ENCODE results near the gene UGT1A5. TPM values are rescaled to one million over a fixed set of nuclear protein-coding genes. Genes with fewer than 3 reads are reported as not detected.

Gene UGT1A5
- total RNA-seq, 1 donor from 2014 or later, result not detected

DNA sequence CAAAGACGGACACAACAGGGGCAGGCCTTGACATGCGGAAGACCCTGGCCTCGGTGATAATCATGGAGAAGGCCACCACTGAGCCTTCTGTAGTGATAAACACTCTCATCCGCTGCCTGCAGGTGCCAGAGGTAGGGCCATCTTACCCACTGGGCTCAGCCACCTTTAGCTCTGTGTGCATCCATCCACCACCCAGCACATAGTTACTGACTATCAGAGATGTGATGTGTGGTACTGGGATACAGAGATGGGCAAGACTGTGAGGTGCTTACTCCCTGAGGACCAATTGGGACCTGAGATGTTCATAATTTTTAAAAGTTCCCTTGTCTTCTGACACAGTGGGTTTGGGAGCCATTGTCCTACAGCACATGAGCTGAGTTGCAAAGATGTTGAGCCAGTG, 67.0 kb downstream of the UGT1A5 start:
- no peak for DNase-seq (ENCODE audit: low spot score)

DNA sequence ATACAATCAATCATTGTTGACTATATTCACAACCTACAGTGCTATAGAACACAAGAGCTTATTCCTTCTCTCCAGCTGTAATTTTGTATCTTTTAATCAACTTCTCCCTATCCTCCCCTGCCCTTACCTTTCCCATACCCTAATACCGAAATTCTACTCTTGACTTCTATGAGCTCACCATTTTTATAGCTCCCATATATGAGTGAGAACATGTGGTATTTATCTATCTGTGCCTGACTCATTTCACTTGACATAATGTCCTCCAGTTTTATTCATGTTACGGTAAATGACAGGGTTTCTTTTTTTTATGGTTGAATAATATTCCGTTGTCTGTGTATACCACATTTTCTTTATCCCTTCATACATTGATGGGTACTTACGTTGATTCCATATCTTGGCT, 68.1 kb downstream of the UGT1A5 start:
- DNase-seq (ENCODE audit: low spot score), result no peak

DNA sequence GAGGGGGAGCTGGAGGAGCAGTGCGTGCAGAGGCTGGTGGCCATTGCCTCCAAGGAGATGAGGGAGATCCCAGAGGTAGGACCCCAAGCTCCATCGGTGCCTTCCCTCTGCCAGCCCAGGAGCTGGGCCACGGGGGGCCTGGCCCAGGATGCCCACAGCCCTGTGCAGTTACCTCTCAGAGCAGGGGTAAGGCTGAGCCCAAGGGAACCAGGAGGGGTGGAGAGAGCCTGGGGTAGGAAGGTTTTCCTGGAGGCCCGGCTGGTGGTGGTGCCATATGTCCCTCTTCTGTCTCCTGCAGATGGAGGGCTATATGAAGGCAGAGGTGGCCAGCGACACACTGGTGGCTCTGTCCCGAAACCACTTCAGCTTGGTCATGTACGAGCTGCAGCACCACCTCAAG, 76.8 kb downstream of the UGT1A5 start:
- no peak for DNase-seq (ENCODE audit: low spot score)

DNA sequence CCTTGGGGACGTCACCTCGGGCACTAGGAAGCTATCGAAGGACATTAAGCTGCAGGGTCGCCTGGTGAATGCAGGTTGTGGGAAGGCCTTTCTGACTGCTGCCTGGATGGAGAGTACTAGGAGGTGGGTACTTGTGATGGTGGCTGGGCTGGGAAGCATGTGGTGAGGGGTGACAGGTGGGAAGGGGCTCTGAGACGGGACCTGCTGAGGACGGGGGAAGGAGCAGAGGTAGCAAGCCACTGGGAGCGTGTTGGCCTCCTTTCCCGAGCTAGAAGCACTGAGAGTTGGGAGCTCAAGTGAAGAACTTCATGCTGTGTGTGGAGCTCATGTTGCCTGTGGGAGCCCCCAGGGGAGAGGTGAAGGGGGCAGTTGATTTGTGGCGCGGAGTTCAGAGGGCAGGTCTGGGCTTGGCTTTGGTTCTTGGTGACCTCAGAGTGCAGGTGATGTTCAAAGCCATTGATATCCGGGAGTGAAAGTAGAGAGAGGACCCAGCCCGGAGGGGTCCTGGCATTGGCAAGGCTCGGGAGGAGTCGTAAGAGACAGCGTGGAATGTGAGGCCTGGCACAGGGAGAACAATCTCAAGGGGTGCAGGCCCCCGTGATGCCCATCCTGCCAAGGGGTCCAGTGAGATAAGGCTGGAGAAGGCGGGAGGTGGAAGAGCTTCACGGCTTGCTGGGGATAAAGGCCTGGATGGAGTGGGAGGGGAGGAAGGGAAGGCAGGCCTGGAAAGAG, 78.6 kb downstream of the UGT1A5 start:
- DNase-seq (ENCODE audit: low spot score), result no peak

DNA sequence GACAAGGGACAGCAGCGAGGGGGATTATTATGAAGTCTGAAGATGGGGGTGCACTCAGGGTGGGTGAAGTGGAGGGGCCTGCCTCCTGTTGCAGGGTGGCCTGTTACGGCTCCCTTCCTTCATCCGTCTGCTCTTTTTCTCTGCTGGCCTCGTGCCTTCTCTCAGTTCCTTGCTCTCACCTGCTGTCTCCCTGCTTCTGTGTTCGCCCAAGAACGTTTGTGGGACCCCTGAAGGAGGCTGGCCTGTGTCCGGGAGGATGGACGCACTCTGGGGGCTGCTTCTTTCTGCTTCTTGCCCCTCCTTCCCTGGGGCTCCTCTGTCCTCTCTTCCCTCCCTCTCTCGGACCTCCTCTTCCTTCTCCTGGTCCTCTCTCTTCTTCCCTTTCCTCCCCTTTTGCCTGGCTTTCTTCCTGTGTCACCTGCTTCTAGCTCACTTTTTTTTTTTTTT, 79.2 kb downstream of the UGT1A5 start:
- DNase-seq (ENCODE audit: low spot score), result no peak

DNA sequence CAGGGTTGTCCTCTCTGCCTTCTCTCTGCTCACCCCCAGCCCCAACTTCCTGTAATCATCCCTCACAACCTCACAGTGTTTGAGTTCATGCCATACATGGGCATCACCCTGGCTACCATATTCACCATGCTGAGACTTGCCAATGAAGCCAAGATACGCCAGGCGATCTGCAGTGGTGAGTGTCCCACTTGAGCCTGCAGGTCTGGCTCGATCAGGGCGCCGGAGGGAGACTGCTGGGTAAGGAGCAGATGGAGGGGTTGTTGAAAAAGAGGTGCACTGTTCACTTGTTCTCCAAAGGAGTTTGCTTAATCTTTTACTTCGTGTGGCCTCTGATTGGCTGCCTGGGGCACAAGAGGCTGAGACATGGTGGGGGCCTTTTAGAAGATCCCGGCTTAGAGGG, 80.0 kb downstream of the UGT1A5 start:
- no peak for DNase-seq (ENCODE audit: low spot score)

DNA sequence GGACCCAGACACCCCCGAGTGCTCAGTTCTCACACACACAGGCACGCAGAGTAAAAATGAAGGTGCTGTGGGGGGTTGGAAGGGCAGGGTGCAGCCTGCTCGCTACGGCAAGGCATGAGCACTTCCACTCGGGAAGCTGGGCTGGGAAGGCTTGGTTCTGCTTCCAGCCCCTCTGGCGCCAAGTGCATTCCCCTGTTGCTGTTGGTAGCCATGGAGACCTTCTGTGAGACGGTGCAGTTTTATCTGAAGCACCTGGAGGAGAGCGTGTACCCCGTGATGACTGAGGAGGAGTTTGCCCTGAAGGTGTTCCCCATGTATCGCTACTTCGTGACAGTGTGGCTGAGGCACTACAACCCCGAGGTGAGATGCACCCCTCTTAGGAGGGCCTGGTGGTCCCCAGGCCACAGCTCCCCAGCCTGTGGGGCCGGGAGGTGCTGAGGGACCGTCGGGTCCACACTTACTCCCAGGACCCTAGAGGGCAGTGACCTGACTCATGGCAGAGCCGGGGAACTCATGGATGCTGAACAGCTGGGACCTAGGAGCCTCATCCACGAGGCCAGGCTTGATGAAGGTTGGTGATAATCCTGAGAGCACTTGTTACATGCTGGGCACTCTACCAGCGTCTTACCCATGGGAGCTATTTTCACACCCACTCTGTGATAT, 80.9 kb downstream of the UGT1A5 start:
- no peak for DNase-seq (ENCODE audit: low spot score)

DNA sequence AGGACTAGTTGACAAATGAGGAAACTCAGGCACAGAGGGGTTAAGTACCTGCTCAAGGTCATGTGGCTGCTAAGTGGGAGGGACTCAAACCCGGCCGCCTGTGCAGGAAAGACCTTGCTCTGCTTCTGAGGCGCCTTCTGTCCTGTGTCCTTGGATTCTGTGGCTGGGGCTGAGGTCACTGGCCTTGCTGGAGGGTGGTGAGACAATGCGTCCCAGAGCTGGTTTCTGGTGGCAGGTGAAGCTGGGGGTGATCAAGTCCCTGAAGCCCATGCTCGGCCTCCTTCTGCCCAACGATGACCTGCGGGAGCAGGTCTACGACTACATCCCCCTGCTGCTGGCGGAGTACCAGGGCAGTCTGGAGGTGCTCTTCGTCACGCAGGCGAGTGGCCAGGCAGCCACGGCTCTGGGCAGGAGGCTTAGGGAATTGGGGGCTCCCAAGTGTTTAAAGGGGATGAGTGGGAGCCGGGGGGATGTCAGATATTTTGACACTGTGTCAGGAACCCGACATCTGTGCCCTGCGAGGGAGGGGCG, 81.5 kb downstream of the UGT1A5 start:
- no peak for DNase-seq (ENCODE audit: low spot score)

DNA sequence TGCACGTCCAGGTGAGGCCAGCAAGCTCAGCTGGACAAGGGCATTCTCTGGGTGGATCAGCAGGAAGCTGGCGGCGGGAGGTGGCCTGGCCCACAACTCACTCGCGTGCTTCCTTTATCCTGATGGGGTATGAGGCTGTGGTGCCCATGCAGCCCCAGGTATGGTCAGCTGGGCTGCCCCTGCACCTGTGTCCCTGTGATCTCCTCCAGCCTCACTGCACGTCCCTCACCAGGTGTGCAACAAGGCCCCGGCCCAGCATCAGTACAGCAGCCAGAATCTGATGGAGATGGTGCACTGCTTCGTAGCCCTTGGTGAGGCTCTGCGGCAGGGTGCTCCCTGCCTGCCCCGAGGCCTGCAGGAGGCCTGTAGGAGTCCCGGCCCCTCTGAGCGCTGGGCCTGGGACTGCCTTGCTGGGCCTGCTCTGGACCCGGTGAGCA, 83.0 kb downstream of the UGT1A5 start:
- DNase-seq (ENCODE audit: low spot score), result no peak

DNA sequence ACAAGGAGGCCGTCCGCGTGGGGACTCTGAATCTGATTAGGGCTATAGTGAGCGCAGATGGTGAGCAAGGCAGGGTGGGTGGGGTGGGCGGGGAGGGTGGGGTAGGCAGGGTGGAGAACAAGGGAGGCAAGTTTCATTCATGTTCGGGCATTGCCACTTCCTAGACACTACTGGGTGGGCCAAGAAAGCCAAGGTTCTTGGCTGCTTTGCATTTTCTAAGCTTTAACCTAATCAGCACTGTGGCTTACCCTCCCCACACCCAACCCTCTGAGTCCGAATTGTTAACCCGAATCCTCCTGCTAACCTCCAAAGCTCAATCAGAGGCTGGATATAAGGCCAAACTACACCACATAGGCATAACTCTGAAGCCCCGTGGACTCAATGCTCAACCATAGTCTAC, 83.5 kb downstream of the UGT1A5 start:
- DNase-seq (ENCODE audit: low spot score), result no peak

DNA sequence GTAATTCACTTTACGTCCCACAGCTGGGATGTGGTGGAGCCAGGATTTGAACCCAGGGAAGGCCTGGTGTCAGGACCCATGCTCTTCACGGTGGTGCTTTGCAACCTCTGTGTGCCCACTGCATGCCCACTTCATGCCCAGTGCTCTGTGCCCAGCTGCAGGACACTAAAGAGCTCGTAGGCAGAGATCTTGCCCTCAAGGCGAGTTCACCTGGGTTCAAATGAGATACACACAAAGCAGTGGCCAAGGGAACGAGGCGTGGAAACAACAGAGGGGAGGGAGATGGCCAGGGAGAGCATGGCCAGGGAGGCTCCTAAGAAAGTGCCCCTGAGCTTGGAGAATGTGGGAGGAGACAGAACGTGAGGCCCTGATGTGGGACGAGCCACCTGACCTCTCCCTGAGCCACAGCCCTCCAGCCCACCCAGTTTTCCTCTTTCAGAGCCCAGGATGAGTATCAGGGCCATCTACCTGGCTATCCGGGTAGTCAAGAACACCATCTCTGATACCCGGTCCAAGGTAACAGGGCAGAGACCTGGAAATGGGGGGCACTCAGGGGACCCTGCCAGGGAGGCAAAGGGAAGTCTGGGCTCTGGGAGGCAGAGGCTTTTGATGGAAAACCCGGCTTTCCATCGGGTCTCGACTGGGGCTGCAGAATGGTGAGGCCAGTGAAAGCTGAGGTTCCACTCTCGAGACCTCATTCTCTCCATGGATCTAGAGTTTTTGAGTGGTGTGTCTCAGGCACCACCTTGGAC, 85.8 kb downstream of the UGT1A5 start:
- DNase-seq (ENCODE audit: low spot score), result no peak

DNA sequence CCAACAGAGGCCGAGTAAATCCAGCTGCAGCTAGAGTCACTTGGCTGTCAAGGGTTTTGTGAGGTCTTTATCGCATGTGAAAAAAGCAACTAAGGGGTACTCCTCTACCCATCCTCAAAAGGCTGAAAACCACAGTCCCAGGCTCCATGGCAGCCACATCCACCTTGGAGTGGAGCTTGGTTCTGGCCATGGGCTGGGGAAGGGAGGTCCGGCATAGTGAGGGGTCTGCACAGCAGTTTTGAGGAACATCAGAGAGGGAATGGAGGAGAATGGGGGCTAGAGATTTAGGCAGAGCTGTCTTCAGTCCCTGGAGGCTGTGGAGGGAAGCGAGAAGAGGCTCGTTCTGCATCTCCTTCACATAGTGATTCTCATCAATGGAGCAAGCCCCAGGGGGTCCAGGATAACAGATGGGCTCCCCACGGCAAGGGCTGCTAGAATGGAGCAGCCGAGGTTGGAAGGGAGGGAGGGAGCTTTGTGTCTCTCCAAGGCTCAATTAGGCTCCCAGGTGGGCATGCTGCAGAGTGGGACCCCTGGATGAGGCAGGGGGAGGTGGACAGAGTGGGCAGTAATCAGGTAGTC, 86.5 kb downstream of the UGT1A5 start:
- DNase-seq (ENCODE audit: low spot score), result no peak

DNA sequence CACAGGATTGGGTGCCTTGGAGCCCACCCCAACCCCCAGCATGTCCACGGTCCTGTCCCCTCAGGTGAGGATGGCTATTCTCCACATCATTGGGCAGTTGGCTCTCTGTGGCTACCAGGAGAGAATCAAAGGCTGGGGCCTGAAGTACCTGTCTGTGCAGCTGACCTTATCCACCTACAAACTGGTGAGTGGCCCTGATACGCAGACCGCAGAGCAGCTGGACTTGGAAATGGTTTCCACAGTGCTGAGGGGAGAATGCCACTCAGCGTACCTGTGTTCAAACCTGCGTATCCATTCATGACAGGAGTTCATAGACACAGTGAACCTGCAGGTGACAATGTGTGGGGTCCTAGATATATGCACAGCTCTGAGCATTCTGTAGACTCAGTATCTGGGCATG, 87.0 kb downstream of the UGT1A5 start:
- no peak for DNase-seq (ENCODE audit: low spot score)

DNA sequence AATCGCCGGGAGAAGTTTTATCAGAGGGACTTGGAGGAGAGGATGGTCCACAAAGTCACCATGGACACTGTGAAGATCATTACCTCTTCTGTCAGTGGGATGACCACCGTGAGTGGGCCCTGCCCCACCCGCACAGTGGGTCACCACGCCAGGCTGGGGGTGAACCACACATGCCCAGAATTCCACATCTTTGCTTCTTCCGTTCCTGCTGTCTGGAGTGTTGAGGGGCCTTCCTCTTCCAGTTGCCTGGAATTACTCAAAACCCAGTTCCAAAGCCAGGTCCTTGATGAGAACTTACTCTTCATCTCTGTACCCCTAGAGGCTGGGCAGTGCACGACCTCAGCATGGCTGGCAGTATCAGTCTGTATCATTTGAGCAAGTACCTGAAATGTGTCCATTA, 87.5 kb downstream of the UGT1A5 start:
- DNase-seq (ENCODE audit: low spot score), result no peak

DNA sequence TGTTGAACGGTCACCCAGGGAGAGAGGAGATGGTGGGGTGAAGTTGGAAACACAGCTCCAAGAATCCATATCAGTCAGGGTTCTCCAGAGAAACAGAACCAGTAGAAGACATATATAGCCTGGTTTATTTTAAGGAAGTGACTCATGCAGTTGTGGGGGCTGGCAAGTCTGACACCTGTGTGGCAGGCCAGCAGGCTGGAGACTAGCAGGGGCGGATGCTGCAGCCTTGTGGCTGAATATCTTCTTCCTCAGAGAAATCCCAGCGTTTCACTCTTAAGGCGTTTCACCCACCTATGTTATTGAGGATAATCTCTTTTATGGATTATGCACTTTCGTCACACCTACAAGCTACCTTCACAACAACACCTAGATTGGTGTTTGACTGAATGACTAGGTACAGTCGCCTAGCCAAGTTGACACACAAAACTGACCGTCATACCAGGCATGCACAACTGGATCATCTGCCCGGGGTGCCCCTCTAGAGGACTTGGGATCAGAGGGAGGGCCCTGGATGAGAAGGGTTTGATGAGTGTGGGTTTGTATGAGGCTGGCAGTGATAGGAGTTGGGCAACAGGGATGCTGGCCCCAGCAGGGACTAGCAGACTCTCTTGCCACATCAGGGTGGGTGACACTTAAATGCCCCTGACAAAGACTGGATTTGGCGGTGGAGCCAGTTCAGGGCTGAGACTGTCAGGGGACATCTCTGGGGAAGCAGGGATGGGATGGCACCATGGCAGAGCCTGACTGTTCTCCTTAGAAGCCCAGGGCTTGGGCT, 88.8 kb downstream of the UGT1A5 start:
- no peak for DNase-seq (ENCODE audit: low spot score)

DNA sequence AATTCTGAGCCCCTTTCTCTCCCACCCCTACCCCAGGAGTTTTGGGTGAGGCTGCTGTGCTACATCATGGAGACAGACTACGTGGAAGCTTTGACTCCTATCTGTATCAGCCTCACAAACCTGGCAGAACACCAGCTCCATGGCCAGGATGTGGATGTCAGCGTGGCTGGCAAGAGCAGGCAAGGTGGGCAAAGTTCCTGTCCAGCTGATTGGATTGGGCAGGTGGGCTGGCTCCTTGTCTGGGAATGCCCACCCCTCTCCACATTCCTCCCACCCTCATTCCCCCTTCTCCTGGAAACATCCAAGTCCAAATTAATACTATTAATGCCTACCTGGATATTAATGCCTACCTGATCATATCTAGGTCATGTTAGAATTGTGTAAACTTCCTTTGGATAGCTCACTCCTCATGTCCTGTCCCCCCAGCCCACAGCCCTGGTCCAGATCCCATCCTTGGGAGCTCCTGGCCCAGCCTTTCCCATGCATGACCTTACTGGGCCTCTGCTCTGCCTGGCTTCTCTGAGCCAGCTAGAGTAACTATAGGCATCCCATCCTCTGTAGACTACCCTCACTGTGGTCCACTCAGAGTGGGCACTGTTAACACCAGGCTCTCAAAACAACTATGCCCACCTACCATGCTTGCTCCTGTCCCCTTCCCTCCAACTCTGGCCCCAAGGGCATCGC, 89.6 kb downstream of the UGT1A5 start:
- DNase-seq (ENCODE audit: low spot score), result no peak

DNA sequence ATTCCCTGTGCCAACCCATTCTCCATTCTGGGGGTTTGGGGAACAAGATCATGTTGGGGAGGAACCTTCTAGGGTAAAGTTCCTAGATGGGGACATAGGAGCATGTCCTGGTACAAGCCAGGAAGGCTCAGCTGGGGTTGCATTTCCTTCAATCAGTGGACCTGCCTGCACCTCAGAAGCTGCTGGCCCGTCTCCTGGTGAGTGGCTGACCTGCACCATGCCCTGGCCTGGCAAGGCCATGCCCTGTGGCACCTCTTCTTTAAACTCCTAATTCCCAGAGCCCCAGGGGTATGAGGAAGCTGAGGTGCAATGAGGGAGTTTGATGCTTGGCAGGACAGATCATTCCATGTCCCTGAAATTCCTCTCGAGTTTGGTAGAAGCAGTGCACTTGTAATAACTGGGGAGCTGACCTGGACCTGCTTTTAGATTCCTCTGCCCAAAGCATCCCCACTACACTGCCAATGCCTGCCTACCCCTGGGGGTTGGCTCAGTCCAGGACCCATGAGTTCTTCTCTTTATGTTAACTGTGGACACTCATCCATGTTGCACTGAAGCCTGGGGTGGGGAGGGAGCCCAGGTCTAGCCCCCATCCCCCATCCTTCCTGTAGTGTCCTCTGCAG, 90.7 kb downstream of the UGT1A5 start:
- DNase-seq (ENCODE audit: low spot score), result no peak

DNA sequence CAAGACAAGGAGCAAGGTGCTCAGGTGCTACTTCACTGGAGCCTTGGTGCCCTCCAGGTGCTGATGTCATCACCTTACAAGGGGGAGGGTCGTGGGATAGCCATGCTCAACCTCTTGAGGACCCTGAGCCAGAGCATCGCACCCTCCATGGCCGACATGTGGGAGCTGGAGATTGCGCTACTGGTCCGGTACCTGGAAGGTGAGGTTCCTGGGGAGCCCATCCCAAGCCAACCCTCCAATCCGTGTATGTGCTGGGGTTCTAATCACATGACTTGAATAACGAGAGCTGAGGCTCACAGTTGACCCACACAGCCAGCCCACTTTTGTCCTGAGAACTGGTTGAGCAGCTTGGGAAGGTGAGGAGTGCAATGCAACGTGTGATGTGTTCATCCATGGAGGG, 91.3 kb downstream of the UGT1A5 start:
- no peak for DNase-seq (ENCODE audit: low spot score)

DNA sequence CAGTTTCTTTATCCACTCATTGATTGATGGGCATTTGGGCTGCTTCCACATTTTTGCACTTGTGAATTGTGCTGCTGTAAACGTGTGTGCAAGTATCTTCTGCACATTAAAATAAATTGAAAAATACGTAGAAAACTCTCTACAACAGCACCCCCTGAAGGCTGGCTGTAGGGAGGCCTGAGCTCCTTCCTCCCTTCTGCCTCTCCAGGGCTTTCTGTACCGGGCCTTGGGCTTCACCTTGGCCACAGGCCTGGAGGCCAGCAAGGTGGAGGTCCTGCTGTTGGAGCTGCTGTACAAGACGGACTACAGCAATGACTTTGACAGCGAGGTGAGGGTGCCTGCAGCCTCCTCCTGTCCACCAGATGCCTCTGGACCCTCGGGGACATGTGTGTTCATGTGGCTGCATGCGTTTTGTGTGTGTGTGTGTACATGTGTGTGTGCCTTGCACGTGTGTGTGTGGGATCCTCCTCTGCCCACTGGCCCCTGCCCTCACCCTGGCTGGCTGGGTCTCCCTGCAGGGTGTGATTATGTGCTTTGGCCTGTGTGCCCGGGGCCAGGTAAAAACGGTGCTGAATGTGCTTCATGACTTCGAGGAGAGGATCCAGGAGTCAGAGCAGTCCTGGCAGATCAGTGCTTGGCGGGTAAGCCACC, 94.6 kb downstream of the UGT1A5 start:
- no peak for DNase-seq (ENCODE audit: low spot score)

Data from umbilical cord (tissue), 2 donors.